Prostate gland (tissue), 2 donors: Measurements from ENCODE around the gene IL1RAPL1. TPM values are rescaled to one million over a fixed set of nuclear protein-coding genes. Genes with fewer than 3 reads are reported as not detected.

Experiments
- DNase-seq: peaks from one replicate; pipeline ENCODE4 v3.0.0-alpha.2; 2019; ENCODE audit warnings: low spot score
- H3K27ac ChIP-seq, 2 donors: fragments of 200-600 bp; sonication (generic); 2 replicates each; pipeline ENCODE4 v1.5.1; 2017 to 2019
- H3K27me3 ChIP-seq: fragments of 200-600 bp; sonication (generic); replicated peaks from 2 replicates; pipeline ENCODE4 v1.5.1; 2019; ENCODE audit not compliant: insufficient read depth
- H3K36me3 ChIP-seq, 2 donors: fragments of 200-600 bp; sonication (generic); 1 replicate in 1 of 2; 2 replicates in 1 of 2; pipeline versions ENCODE4 v1.5.1 to v1.8.1; 2017 to 2019
- H3K4me1 ChIP-seq: fragments of 200-600 bp; sonication (generic); replicated peaks from 2 replicates; pipeline ENCODE4 v1.5.1; 2019
- H3K4me3 ChIP-seq, 2 donors: fragments of 200-600 bp; sonication (generic); 2 replicates each; pipeline ENCODE4 v1.5.1; 2017 to 2019
- H3K9me3 ChIP-seq: fragments of 200-600 bp; sonication (generic); 2 replicates; pipeline ENCODE4 v1.5.1; 2017
- CTCF ChIP-seq, 4 experiments: fragments of 200-600 bp in 2 of 4; fragments of 450-650 bp in 2 of 4; sonication (generic) in 2 of 4; IDR thresholded peaks; 1 replicate in 3 of 4; 2 replicates in 1 of 4; pipeline ENCODE4 v1.5.1; 2016 to 2019; ENCODE audit warnings: antibody characterized with exemption in 4 of 4, mild to moderate bottlenecking in 2 of 4, moderate library complexity in 2 of 4
- POLR2A ChIP-seq: fragments of 450-650 bp; IDR thresholded peaks from one replicate; pipeline ENCODE4 v1.6.1; 2016; ENCODE audit warnings: antibody characterized with exemption, mild to moderate bottlenecking
- POLR2AphosphoS5 ChIP-seq: sonication (generic); formaldehyde crosslinking; IDR thresholded peaks from one replicate; pipeline ENCODE4 v1.6.1; 2017; ENCODE audit warnings: antibody characterized with exemption
- WGBS: methylation state at CpG from one replicate; pipeline ENCODE4 v1.1.5; 2018; 5-methylcytosine and 5-hydroxymethylcytosine counted together
- intact Hi-C: fragments of 100-400 bp; cut with DNase I; formaldehyde crosslinking; loops from one replicate; pipeline ENCODE4 v1.14.2; 2022
- microRNA-seq: library from miRNA; unstranded; fragments of <30 nt; microRNA quantifications from one replicate; pipeline ENCODE4, GENCODE V29; 2016
- small RNA-seq, 2 donors: library from RNA; depleted of rRNA; stranded (forward); fragments of <200 nt; gene quantifications; one replicate each; pipeline ENCODE3, GENCODE V24; 2016
- total RNA-seq, 2 donors: library from RNA; depleted of rRNA; stranded (reverse); fragments of >200 nt; gene quantifications; one replicate each; pipeline ENCODE4 v1.1.0, GENCODE V29; 2016

Gene IL1RAPL1
- total RNA-seq, 2 donors from 2014 or later = 0.23 TPM

GRCh38 chrX:29965634-29966033 lies 1378.4 kb downstream of the IL1RAPL1 start:
- WGBS = 35% methylated on average over 1 of the region's 1 CpG

GRCh38 chrX:29992083-29992482 lies 1404.8 kb downstream of the IL1RAPL1 start:
- no peak for DNase-seq
- no peaks in the 10 kb centered on the region for H3K9me3 ChIP-seq
- H3K27ac ChIP-seq = no peak overlapping the region
- WGBS = 100% methylated on average over 2 of the region's 3 CpGs
- H3K27me3 ChIP-seq = no peaks in the 10 kb centered on the region
- intact Hi-C loops = no loop called here
- no peaks in the 10 kb centered on the region for H3K4me1 ChIP-seq
- TF ChIP-seq POLR2A (no peak), CTCF (IDR thresholded peaks at IDR 0.05) (no peak), POLR2AphosphoS5 (no peak)
- H3K4me3 ChIP-seq = no peak overlapping the region
- no peaks in the 10 kb centered on the region for H3K36me3 ChIP-seq

More at GRCh38 chrX:29965634-29966033, 1378.4 kb downstream of the IL1RAPL1 start:
- Histone ChIP-seq H3K36me3 (no peaks in the 10 kb centered on the region), H3K4me1 (no peaks in the 10 kb centered on the region), H3K4me3 (no peak overlapping the region), H3K27ac (no peak overlapping the region), H3K9me3 (no peaks in the 10 kb centered on the region), H3K27me3 (no peaks in the 10 kb centered on the region)
- intact Hi-C loops = no loop called here
- no peak for DNase-seq
- TF ChIP-seq POLR2AphosphoS5 (no peak), CTCF (IDR thresholded peaks at IDR 0.05) (no peak), POLR2A (no peak)

- Histone ChIP-seq H3K36me3 (no peaks in the 10 kb centered on the region), H3K4me1 (no peaks in the 10 kb centered on the region), H3K4me3 (no peak overlapping the region), H3K27ac (no peak overlapping the region), H3K9me3 (no peaks in the 10 kb centered on the region), H3K27me3 (no peaks in the 10 kb centered on the region)
- DNase-seq = no peak
- WGBS = 80% methylated on average over 1 of the region's 1 CpG
- TF ChIP-seq POLR2AphosphoS5 = no peak
- TF ChIP-seq POLR2A = no peak
- intact Hi-C loops = no loop called here
These were observed 1418.6 kb downstream of the IL1RAPL1 start for GRCh38 chrX:30005813-30006212.

Small RNA genes lying within 50 kb of the gene (microRNA-seq; reads per million reads assigned to microRNA genes)
- not detected for gene MIR4666B

Small RNA genes lying within 50 kb of the gene (small RNA-seq; reads per million reads assigned to genes)
- gene MIR4666B (0 reads per million in 2 donors), gene RF00284 (0 reads per million in 2 donors), gene RNA5SP500 (3.3 to 18.5 reads per million in 2 donors)
